Neuronal stem cell (in vitro differentiated cells): ENCODE data around the gene MEF2C.

Experiments
- DNase-seq: peaks from one replicate; pipeline ENCODE4 v3.0.0-alpha.2; 2013; ENCODE audit warnings: low spot score
- H2AFZ ChIP-seq: one replicate; pipeline ENCODE4 v1.6.1; 2013; ENCODE audit warnings: mild to moderate bottlenecking, low read length, inconsistent platforms
- H2AK5ac ChIP-seq: 2 replicates; pipeline ENCODE4 v1.6.1; 2013; ENCODE audit warnings: low read depth, mild to moderate bottlenecking, inconsistent platforms, low read length, moderate library complexity, mixed read lengths
- H2BK120ac ChIP-seq: 2 replicates; pipeline ENCODE4 v1.6.1; 2013; ENCODE audit warnings: low read depth, mild to moderate bottlenecking, inconsistent platforms, low read length, moderate library complexity, mixed read lengths
- H2BK12ac ChIP-seq: one replicate; pipeline ENCODE4 v1.6.1; 2013; ENCODE audit warnings: low read length, inconsistent platforms
- H2BK15ac ChIP-seq: 2 replicates; pipeline ENCODE4 v1.6.1; 2013; ENCODE audit warnings: mild to moderate bottlenecking, low read length, inconsistent platforms, mixed read lengths
- H2BK5ac ChIP-seq: one replicate; pipeline ENCODE4 v1.6.1; 2013; ENCODE audit warnings: inconsistent platforms, mild to moderate bottlenecking, low read length, moderate library complexity
- H3K14ac ChIP-seq: one replicate; pipeline ENCODE4 v1.6.1; 2013; ENCODE audit warnings: low read length, inconsistent platforms
- H3K18ac ChIP-seq: 2 replicates; pipeline ENCODE4 v1.6.1; 2013; ENCODE audit warnings: low read length, inconsistent platforms
- H3K23ac ChIP-seq: 2 replicates; pipeline ENCODE4 v1.6.1; 2013; ENCODE audit warnings: low read depth, mild to moderate bottlenecking, mixed read lengths, low read length, inconsistent platforms; ENCODE audit not compliant: poor library complexity
- H3K27ac ChIP-seq: replicated peaks from 3 replicates; pipeline ENCODE4 v1.5.1; 2013; ENCODE audit warnings: low read length, inconsistent platforms
- H3K27me3 ChIP-seq, 3 experiments: 2 replicates each; pipeline ENCODE4 v1.6.1; 2013; ENCODE audit warnings: low read length in 3 of 3, mild to moderate bottlenecking in 2 of 3, inconsistent platforms in 1 of 3, low read depth in 1 of 3, mixed read lengths in 1 of 3, moderate library complexity in 1 of 3; ENCODE audit not compliant: control insufficient read depth in 3 of 3, insufficient read depth in 3 of 3
- H3K36me3 ChIP-seq, 2 donors: replicated peaks in 1 of 2; 2 replicates each; pipeline ENCODE4 v1.6.1; 2013; ENCODE audit warnings: low read length in 2 of 2; ENCODE audit not compliant: control insufficient read depth in 2 of 2, insufficient read depth in 2 of 2
- H3K4ac ChIP-seq: 2 replicates; pipeline ENCODE4 v1.6.1; 2013; ENCODE audit warnings: inconsistent platforms, mild to moderate bottlenecking, low read length, moderate library complexity
- H3K4me1 ChIP-seq, 2 donors: 1 replicate in 1 of 2; 2 replicates in 1 of 2; pipeline ENCODE4 v1.6.1; 2013; ENCODE audit warnings: low read length in 2 of 2, low read depth in 1 of 2; ENCODE audit not compliant: control insufficient read depth in 2 of 2, insufficient read depth in 1 of 2
- H3K4me2 ChIP-seq: one replicate; pipeline ENCODE4 v1.6.1; 2013; ENCODE audit warnings: mild to moderate bottlenecking, low read length, inconsistent platforms; ENCODE audit not compliant: insufficient read depth, poor library complexity, severe bottlenecking
- H3K4me3 ChIP-seq, 2 donors: 2 replicates each; pipeline ENCODE4 v1.5.1; 2013; ENCODE audit warnings: low read length in 2 of 2, mild to moderate bottlenecking in 2 of 2, inconsistent platforms in 1 of 2, moderate library complexity in 1 of 2
- H3K79me1 ChIP-seq: one replicate; pipeline ENCODE4 v1.6.1; 2013; ENCODE audit warnings: low read depth, mild to moderate bottlenecking, inconsistent platforms, low read length, moderate library complexity
- H3K9ac ChIP-seq: one replicate; pipeline ENCODE4 v1.6.1; 2013; ENCODE audit warnings: mild to moderate bottlenecking, low read depth, low read length, inconsistent platforms; ENCODE audit not compliant: poor library complexity
- H3K9me3 ChIP-seq, 2 donors: replicated peaks in 1 of 2; 2 replicates each; pipeline versions ENCODE3 to v1.6.1; 2013; ENCODE audit warnings: low read length in 2 of 2, mild to moderate bottlenecking in 2 of 2, inconsistent platforms in 1 of 2, low read depth in 1 of 2, mixed read lengths in 1 of 2, moderate library complexity in 1 of 2; ENCODE audit not compliant: control insufficient read depth in 2 of 2, insufficient read depth in 1 of 2
- H4K8ac ChIP-seq: one replicate; pipeline ENCODE4 v1.6.1; 2013; ENCODE audit warnings: low read depth, mild to moderate bottlenecking, inconsistent platforms, low read length, moderate library complexity
- H4K91ac ChIP-seq: one replicate; pipeline ENCODE4 v1.6.1; 2013; ENCODE audit warnings: low read length, low read depth, mild to moderate bottlenecking, inconsistent platforms; ENCODE audit not compliant: poor library complexity
- WGBS, 2 donors: extraction: QIAGEN DNeasy Blood & Tissue Kit; methylation state at CpG; one replicate each; pipeline ENCODE4 v1.1.7; 2013; ENCODE audit warnings: missing lambda C conversion rate in 2 of 2, mixed read lengths in 1 of 2; ENCODE audit not compliant: insufficient read length in 2 of 2, insufficient replicate concordance in 1 of 2; ENCODE audit errors: extremely low coverage in 2 of 2; 5-methylcytosine and 5-hydroxymethylcytosine counted together

The MEF2C gene

DNA sequence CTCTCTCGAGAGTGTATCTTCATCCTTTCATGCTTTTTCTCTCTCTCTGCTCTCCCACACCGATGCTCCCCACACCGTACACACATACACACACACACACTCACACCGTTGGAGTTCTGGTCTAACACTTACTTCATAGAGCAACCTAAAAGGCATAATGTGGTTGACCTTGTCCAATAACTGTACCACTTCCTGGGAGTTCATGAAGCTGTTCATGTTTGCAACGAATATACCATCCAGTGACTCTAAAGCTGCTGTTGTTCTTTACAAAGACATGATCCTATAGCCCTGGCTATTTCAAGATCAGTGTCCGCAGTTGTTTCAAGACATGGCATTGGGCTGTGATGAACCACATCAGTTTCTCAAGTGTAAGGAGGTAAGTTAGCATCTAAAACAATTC lies 10.0 kb downstream of the MEF2C start:
- Histone ChIP-seq H3K4me3 (no peak overlapping the region), H3K27ac (no peak overlapping the region), H3K36me3 (no peaks in the 10 kb centered on the region), H3K23ac (no peak overlapping the region), H3K4ac (no peak overlapping the region), H3K4me1 (no peaks in the 10 kb centered on the region), H3K14ac (no peak overlapping the region), H2AFZ (no peak overlapping the region), H2BK5ac (no peak overlapping the region), H3K18ac (no peak overlapping the region), H4K8ac (no peak overlapping the region), H3K4me2 (no peak overlapping the region), H2BK120ac (no peak overlapping the region), H2BK15ac (no peak overlapping the region), H3K27me3 (no peaks in the 10 kb centered on the region), H2BK12ac (no peak overlapping the region), H3K9ac (no peak overlapping the region), H2AK5ac (no peak overlapping the region), H4K91ac (no peak overlapping the region), H3K79me1 (no peaks in the 10 kb centered on the region), H3K9me3 (no peaks in the 10 kb centered on the region)
- no peak for DNase-seq
- no CpG with 5 or more reads among the region's 6 CpGs for WGBS, 2 donors

GRCh38 chr5:88870285-88870684 lies 12.7 kb downstream of the MEF2C start:
- Histone ChIP-seq H3K4me1 (no peaks in the 10 kb centered on the region), H3K4me3 (no peak overlapping the region), H3K4ac (no peak overlapping the region), H2AK5ac (no peak overlapping the region), H3K27me3 (no peaks in the 10 kb centered on the region), H4K91ac (no peak overlapping the region), H3K18ac (no peak overlapping the region), H3K4me2 (no peak overlapping the region), H2BK15ac (no peak overlapping the region), H3K79me1 (no peaks in the 10 kb centered on the region), H3K9me3 (no peaks in the 10 kb centered on the region), H3K27ac (no peak overlapping the region), H2BK120ac (no peak overlapping the region), H2AFZ (no peak overlapping the region), H3K9ac (no peak overlapping the region), H4K8ac (no peak overlapping the region), H3K23ac (no peak overlapping the region), H2BK5ac (no peak overlapping the region), H3K14ac (no peak overlapping the region), H3K36me3 (no peaks in the 10 kb centered on the region), H2BK12ac (no peak overlapping the region)
- no peak for DNase-seq
- WGBS, 2 donors = no CpG with 5 or more reads among the region's 2 CpGs

DNA sequence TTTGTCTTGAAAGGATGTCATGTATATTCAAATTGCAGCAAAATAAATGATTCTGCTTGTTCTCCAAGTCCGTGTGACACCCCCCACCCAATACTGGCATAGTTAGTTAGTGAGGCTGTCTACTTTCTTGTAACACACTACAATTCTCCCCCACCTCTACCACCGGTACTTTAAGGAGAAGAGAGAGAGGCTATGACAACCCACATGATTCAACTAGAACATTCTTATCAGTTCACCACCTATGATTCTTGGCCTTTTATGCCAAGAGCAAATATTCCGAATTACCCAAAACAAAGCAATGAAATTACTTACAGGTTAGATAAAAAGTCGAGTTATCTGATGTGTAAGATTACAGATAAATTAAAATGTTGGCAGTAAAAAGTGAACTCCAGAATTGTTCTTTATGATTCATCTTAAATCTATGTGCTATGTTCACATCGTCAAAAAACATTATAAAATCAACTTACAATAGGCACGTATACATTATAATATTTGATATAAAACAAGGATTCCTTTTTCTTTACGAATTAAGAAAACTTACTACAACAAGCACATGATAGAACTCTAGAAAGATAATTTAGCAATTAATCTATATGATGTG lies 14.4 kb downstream of the MEF2C start:
- Histone ChIP-seq H2AFZ (no peak overlapping the region), H3K4me3 (no peak overlapping the region), H3K27ac (no peak overlapping the region), H2BK15ac (no peak overlapping the region), H3K4me1 (no peaks in the 10 kb centered on the region), H3K27me3 (no peaks in the 10 kb centered on the region), H3K18ac (no peak overlapping the region), H3K79me1 (no peaks in the 10 kb centered on the region), H3K4ac (no peak overlapping the region), H4K91ac (no peak overlapping the region), H3K9me3 (no peaks in the 10 kb centered on the region), H2AK5ac (no peak overlapping the region), H4K8ac (no peak overlapping the region), H3K36me3 (no peaks in the 10 kb centered on the region), H3K4me2 (no peak overlapping the region), H2BK5ac (no peak overlapping the region), H3K9ac (no peak overlapping the region), H2BK12ac (no peak overlapping the region), H3K23ac (no peak overlapping the region), H3K14ac (no peak overlapping the region), H2BK120ac (no peak overlapping the region)
- no peak for DNase-seq
- WGBS, 2 donors = 100% methylated on average over 1 of the region's 7 CpGs; no CpG with 5 or more reads in 1 of the 2 donors

DNA sequence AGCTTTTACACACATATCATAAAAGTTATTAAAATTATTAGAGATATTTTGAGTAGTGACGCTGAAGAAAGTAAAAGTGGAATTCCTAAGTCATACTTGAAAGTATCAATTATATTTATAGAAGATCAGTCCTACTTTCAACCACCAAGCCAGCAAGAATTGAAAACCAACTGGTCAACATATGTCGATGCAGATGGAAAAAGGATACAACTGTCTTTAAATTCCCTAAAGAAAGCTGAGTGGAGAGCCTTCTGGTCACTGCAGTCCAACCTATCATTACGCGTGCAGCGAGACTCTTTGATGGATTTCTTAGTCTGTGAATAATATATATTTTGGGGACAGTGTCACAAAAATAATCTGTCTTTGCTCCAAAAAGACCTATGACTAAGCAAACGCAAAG lies 15.3 kb downstream of the MEF2C start:
- H2BK15ac ChIP-seq = no peak overlapping the region
- H2AFZ ChIP-seq = no peak overlapping the region
- no peak overlapping the region for H3K4ac ChIP-seq
- H3K79me1 ChIP-seq = no peaks in the 10 kb centered on the region
- H2AK5ac ChIP-seq = no peak overlapping the region
- H3K14ac ChIP-seq = no peak overlapping the region
- no peak overlapping the region for H3K27ac ChIP-seq
- no peak overlapping the region for H3K18ac ChIP-seq
- no peaks in the 10 kb centered on the region for H3K36me3 ChIP-seq
- H3K4me2 ChIP-seq = no peak overlapping the region
- no peak overlapping the region for H4K8ac ChIP-seq
- no CpG with 5 or more reads among the region's 6 CpGs for WGBS, 2 donors
- H2BK5ac ChIP-seq = no peak overlapping the region
- no peak overlapping the region for H3K4me3 ChIP-seq
- no peaks in the 10 kb centered on the region for H3K27me3 ChIP-seq
- H2BK12ac ChIP-seq = no peak overlapping the region
- H3K4me1 ChIP-seq = no peaks in the 10 kb centered on the region
- DNase-seq = no peak
- H3K23ac ChIP-seq = no peak overlapping the region
- no peaks in the 10 kb centered on the region for H3K9me3 ChIP-seq
- H3K9ac ChIP-seq = no peak overlapping the region
- H4K91ac ChIP-seq = no peak overlapping the region
- no peak overlapping the region for H2BK120ac ChIP-seq
